ENCODE data around the gene HYAL2. TPM values are rescaled to one million over a fixed set of nuclear protein-coding genes. Genes with fewer than 3 reads are reported as not detected.

The HYAL2 gene
- total and polyA plus RNA-seq, 8 donors, result 67.2 to 171 (median 91.3) TPM

DNA sequence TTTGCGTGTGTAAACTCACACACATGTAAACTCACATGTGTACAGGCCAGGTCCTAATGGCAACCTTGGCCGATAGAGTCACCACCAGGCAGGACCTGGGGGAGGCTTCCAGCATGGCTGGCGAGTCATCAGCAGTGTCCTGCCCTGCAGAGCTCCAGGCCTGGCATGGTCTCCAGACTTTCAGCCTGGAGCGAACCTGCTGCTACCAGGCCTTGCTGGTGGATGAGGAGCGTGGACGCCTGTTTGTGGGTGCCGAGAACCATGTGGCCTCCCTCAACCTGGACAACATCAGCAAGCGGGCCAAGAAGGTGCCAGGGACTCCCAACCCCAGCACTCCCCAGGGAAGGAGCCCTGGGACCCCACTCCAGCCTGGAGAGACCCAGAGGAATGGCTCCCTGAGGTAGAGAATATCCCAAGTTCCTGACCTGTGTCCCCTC is 52.5 kb downstream of the HYAL2 start:
- Histone ChIP-seq H3K27me3 (peaks cover 0 to 42% of the 10 kb centered on the region in 2 donors), H3K4me3 (peak overlapping the region in 1 of 2 donors; percentile 35), H3K27ac (no peak overlapping the region), H3K4me1 (peaks cover 37 to 61% of the 10 kb centered on the region in 2 donors), H3K36me3 (no peaks in the 10 kb centered on the region), H3K9me3 (no peaks in the 10 kb centered on the region)
- ATAC-seq (no peak), DNase-seq (no peak)
- intact Hi-C loops (cut with DNase I), result loop anchor here in 1 of 2 donors (5.0 kb wide), 2 partner anchors 43 to 78 kb away; partner anchors contain the start of gene GNAT1
- TF ChIP-seq, protein P1, sequence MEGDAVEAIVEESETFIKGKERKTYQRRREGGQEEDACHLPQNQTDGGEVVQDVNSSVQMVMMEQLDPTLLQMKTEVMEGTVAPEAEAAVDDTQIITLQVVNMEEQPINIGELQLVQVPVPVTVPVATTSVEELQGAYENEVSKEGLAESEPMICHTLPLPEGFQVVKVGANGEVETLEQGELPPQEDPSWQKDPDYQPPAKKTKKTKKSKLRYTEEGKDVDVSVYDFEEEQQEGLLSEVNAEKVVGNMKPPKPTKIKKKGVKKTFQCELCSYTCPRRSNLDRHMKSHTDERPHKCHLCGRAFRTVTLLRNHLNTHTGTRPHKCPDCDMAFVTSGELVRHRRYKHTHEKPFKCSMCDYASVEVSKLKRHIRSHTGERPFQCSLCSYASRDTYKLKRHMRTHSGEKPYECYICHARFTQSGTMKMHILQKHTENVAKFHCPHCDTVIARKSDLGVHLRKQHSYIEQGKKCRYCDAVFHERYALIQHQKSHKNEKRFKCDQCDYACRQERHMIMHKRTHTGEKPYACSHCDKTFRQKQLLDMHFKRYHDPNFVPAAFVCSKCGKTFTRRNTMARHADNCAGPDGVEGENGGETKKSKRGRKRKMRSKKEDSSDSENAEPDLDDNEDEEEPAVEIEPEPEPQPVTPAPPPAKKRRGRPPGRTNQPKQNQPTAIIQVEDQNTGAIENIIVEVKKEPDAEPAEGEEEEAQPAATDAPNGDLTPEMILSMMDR (IDR thresholded peaks at IDR 0.05), result no peak

DNA sequence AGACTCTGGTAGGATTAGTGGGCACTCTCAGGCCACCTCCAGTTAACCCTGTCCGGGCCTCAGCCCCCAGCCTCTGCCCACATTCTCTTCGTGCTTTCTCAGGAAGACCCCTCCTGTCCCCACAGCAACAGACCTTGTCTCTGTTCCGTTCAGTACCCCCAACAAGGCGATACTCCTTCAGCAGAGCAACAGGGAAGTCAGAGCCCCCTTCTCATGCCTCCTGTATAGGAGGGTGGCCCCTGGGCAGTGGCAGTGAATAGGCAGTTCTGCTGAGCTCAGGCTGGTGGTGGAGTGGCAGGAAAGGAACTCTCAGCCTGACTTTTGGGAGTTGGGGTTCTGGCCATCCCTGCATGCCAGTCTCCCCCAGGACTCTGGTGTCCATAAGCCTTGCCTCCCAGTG is 53.1 kb downstream of the HYAL2 start:
- Histone ChIP-seq H3K27me3 (peaks cover 0 to 36% of the 10 kb centered on the region in 2 donors), H3K4me3 (peak overlapping the region; percentile 24 to 35), H3K9me3 (no peaks in the 10 kb centered on the region), H3K27ac (peak overlapping the region; percentile 37 to 92), H3K36me3 (no peaks in the 10 kb centered on the region), H3K4me1 (peaks cover 43 to 65% of the 10 kb centered on the region in 2 donors)
- no peak for ATAC-seq
- intact Hi-C loops (cut with DNase I), result no loop called here
- DNase-seq, result no peak
- TF ChIP-seq, protein P1 (IDR thresholded peaks at IDR 0.05), result no peak

DNA sequence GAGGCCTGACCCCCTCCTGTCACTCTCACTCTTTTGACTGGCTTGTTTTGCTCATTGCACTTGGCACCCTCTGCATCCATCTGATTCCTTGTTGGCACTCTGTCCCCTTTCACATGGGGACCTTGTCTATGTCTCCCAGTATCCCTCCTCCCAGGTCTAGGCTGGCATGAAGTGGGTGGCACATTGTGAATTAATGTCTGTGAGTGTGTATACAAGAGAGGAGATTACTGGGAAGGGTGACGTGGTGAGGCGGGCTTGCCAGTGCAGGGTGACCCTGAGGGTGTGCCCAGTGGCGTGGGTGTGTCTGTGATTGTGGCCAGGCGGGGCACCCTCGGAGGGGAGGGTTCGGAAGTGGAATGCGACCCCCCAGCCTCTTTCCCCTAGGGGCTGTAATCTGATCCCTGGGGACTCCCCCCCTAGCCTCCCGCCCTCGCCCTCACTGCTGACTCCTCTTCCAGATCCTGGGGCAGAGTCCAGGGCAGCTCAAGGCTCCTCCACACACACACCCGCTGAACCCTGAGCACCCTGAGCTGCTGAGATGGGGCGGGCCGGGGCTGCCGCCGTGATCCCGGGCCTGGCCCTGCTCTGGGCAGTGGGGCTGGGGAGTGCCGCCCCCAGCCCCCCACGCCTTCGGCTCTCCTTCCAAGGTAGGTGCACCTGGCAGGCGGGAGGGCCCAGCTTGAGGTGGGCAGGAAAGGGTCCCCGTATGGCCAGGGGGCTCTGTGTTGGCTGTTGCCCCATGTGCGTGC is 53.7 kb downstream of the HYAL2 start, which contains the start of gene SEMA3B:
TSS of gene SEMA3B (plus strand) at position 445 of the 749 bp plus-strand sequence. CDS start at position 539, 94 bp downstream.
- intact Hi-C loops (cut with DNase I), result no loop called here
- TF ChIP-seq, protein P1 (IDR thresholded peaks at IDR 0.05), result no peak
- DNase-seq (peak in 3 of 4 donors; percentile 80 to 87 (median 86)), ATAC-seq (peak; percentile 55)
- H3K4me3 ChIP-seq, result peak within 1 kb of the TSS; percentile 24 to 48
- H3K9me3 ChIP-seq, result no peaks in the 10 kb centered on the region
- no peaks in the 10 kb centered on the region for H3K36me3 ChIP-seq
- H3K27ac ChIP-seq, result peak within 1 kb of the TSS; percentile 80 to 92
- H3K27me3 ChIP-seq, result peaks cover 0 to 30% of the 10 kb centered on the region in 2 donors
- peaks cover 48 to 65% of the 10 kb centered on the region in 2 donors for H3K4me1 ChIP-seq

DNA sequence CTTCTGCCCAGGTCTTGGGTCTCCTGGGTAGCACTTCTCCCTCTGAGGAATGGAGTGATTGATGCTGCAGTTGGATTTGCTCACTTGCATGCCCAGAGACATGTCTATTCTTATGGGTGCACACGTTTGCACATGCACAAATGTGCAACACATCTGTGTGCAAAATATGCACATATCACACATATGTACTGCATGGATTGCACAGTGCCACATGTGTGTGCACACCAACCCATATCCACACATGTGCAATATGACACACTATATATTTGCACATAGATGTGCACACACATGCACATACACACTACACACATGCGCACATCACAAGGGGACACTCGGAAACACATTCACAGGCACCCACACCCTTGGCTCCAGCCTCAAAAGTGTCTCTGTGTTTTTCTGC is 54.3 kb downstream of the HYAL2 start:
- intact Hi-C loops (cut with DNase I), result no loop called here
- DNase-seq, result no peak
- H3K9me3 ChIP-seq, result no peaks in the 10 kb centered on the region
- H3K4me1 ChIP-seq, result peaks cover 48 to 64% of the 10 kb centered on the region in 2 donors
- TF ChIP-seq, protein P1 (IDR thresholded peaks at IDR 0.05), result no peak
- ATAC-seq, result no peak
- peaks cover 0 to 24% of the 10 kb centered on the region in 2 donors for H3K27me3 ChIP-seq
- no peaks in the 10 kb centered on the region for H3K36me3 ChIP-seq
- peak overlapping the region; percentile 80 to 92 for H3K27ac ChIP-seq
- H3K4me3 ChIP-seq, result peak overlapping the region in 1 of 2 donors; percentile 48

Other genes starting within 250 kb of the HYAL2 start
- gene RBM5, start 233.8 kb downstream of the HYAL2 start, total RNA-seq, result 100 to 1,000 TPM; 117 to 129 TPM
- gene RBM5, start 233.8 kb downstream of the HYAL2 start, polyA plus RNA-seq (ENCODE audit: insufficient read length in 6 of 6), result 100 to 1,000 TPM; 367 to 525 (median 425) TPM
- 10 to 100 TPM; 26.0 to 56.2 TPM for gene SEMA3F, start 167.4 kb downstream of the HYAL2 start, total RNA-seq
- 10 to 100 TPM; 43.4 to 52.0 (median 46.7) TPM for gene SEMA3F, start 167.4 kb downstream of the HYAL2 start, polyA plus RNA-seq (ENCODE audit: insufficient read length in 6 of 6)
- gene GNAT1, start 131.1 kb downstream of the HYAL2 start, total RNA-seq, result not detected
- not detected for gene GNAT1, start 131.1 kb downstream of the HYAL2 start, polyA plus RNA-seq (ENCODE audit: insufficient read length in 6 of 6)
- gene SLC38A3, start 117.5 kb downstream of the HYAL2 start, total RNA-seq, result under 1 TPM in 1 of 2 donors, not detected in 1; 0.23 TPM
- gene SLC38A3, start 117.5 kb downstream of the HYAL2 start, polyA plus RNA-seq (ENCODE audit: insufficient read length in 6 of 6), result 10 to 100 TPM in 1 of 6 donors, 1 to 10 TPM in 5; 5.6 to 10.9 (median 8.0) TPM
- 100 to 1,000 TPM; 266 to 381 TPM for gene GNAI2, start 86.5 kb downstream of the HYAL2 start, total RNA-seq
- 100 to 1,000 TPM; 259 to 306 (median 269) TPM for gene GNAI2, start 86.5 kb downstream of the HYAL2 start, polyA plus RNA-seq (ENCODE audit: insufficient read length in 6 of 6)
- 10 to 100 TPM; 56.8 to 92.7 TPM for gene SEMA3B, start 53.6 kb downstream of the HYAL2 start, total RNA-seq
- 10 to 100 TPM; 20.6 to 30.2 (median 25.6) TPM for gene SEMA3B, start 53.6 kb downstream of the HYAL2 start, polyA plus RNA-seq (ENCODE audit: insufficient read length in 6 of 6)
- gene LSMEM2, start 43.7 kb downstream of the HYAL2 start, total RNA-seq, result under 1 TPM in 1 of 2 donors, not detected in 1; 0.24 TPM
- gene LSMEM2, start 43.7 kb downstream of the HYAL2 start, polyA plus RNA-seq (ENCODE audit: insufficient read length in 6 of 6), result under 1 TPM; 0.15 to 0.61 (median 0.42) TPM
- gene IFRD2, start 30.3 kb downstream of the HYAL2 start, total RNA-seq, result 100 to 1,000 TPM in 1 of 2 donors, 10 to 100 TPM in 1; 55.0 to 104 TPM
- gene IFRD2, start 30.3 kb downstream of the HYAL2 start, polyA plus RNA-seq (ENCODE audit: insufficient read length in 6 of 6), result 10 to 100 TPM; 29.6 to 48.5 (median 37.5) TPM
- 1 to 10 TPM; 4.5 to 4.6 TPM for gene HYAL3, start 23.3 kb downstream of the HYAL2 start, total RNA-seq
- gene HYAL3, start 23.3 kb downstream of the HYAL2 start, polyA plus RNA-seq (ENCODE audit: insufficient read length in 6 of 6), result 1 to 10 TPM; 2.3 to 5.2 (median 3.8) TPM
- gene NAA80, start 23.3 kb downstream of the HYAL2 start, total RNA-seq, result 10 to 100 TPM in 1 of 2 donors, 1 to 10 TPM in 1; 9.5 to 10.9 TPM
- gene NAA80, start 23.3 kb downstream of the HYAL2 start, polyA plus RNA-seq (ENCODE audit: insufficient read length in 6 of 6), result 10 to 100 TPM in 1 of 6 donors, 1 to 10 TPM in 5; 5.6 to 12.7 (median 8.4) TPM
- 10 to 100 TPM; 37.5 to 41.3 TPM for gene HYAL1, start 19.2 kb downstream of the HYAL2 start, total RNA-seq
- gene HYAL1, start 19.2 kb downstream of the HYAL2 start, polyA plus RNA-seq (ENCODE audit: insufficient read length in 6 of 6), result 1 to 10 TPM; 2.1 to 3.4 (median 2.6) TPM
- gene TUSC2, start 5.5 kb upstream of the HYAL2 start, total RNA-seq, result 10 to 100 TPM; 27.8 to 29.6 TPM
- 10 to 100 TPM; 15.2 to 21.1 (median 18.1) TPM for gene TUSC2, start 5.5 kb upstream of the HYAL2 start, polyA plus RNA-seq (ENCODE audit: insufficient read length in 6 of 6)
- 10 to 100 TPM; 29.8 to 40.7 TPM for gene RASSF1, start 18.1 kb upstream of the HYAL2 start, total RNA-seq
- 10 to 100 TPM; 24.9 to 33.7 (median 27.6) TPM for gene RASSF1, start 18.1 kb upstream of the HYAL2 start, polyA plus RNA-seq (ENCODE audit: insufficient read length in 6 of 6)
- gene ZMYND10, start 23.0 kb upstream of the HYAL2 start, total RNA-seq, result 10 to 100 TPM in 1 of 2 donors, 1 to 10 TPM in 1; 1.6 to 16.3 TPM
- 10 to 100 TPM in 4 of 6 donors, 1 to 10 TPM in 2; 6.2 to 25.5 (median 18.8) TPM for gene ZMYND10, start 23.0 kb upstream of the HYAL2 start, polyA plus RNA-seq (ENCODE audit: insufficient read length in 6 of 6)
- 10 to 100 TPM; 16.1 to 18.7 TPM for gene NPRL2, start 28.0 kb upstream of the HYAL2 start, total RNA-seq
- gene NPRL2, start 28.0 kb upstream of the HYAL2 start, polyA plus RNA-seq (ENCODE audit: insufficient read length in 6 of 6), result 10 to 100 TPM; 25.2 to 33.3 (median 28.4) TPM
- gene CYB561D2, start 28.1 kb upstream of the HYAL2 start, total RNA-seq, result 10 to 100 TPM; 21.3 to 28.3 TPM
- 10 to 100 TPM in 3 of 6 donors, 1 to 10 TPM in 3; 8.5 to 12.1 (median 10.1) TPM for gene CYB561D2, start 28.1 kb upstream of the HYAL2 start, polyA plus RNA-seq (ENCODE audit: insufficient read length in 6 of 6)
- gene TMEM115, start 36.8 kb upstream of the HYAL2 start, total RNA-seq, result 10 to 100 TPM; 37.0 to 39.1 TPM
- gene TMEM115, start 36.8 kb upstream of the HYAL2 start, polyA plus RNA-seq (ENCODE audit: insufficient read length in 6 of 6), result 10 to 100 TPM; 23.3 to 31.4 (median 26.9) TPM
- 10 to 100 TPM; 51.4 to 86.6 TPM for gene CACNA2D2, start 180.9 kb upstream of the HYAL2 start, total RNA-seq
- 10 to 100 TPM; 15.4 to 37.5 (median 27.2) TPM for gene CACNA2D2, start 180.9 kb upstream of the HYAL2 start, polyA plus RNA-seq (ENCODE audit: insufficient read length in 6 of 6)
- 1 to 10 TPM; 6.2 to 6.6 TPM for gene C3orf18, start 245.0 kb upstream of the HYAL2 start, total RNA-seq
- 10 to 100 TPM; 19.1 to 24.5 (median 21.8) TPM for gene C3orf18, start 245.0 kb upstream of the HYAL2 start, polyA plus RNA-seq (ENCODE audit: insufficient read length in 6 of 6)
- gene HEMK1, start 246.8 kb upstream of the HYAL2 start, total RNA-seq, result 10 to 100 TPM; 24.0 to 27.6 TPM
- gene HEMK1, start 246.8 kb upstream of the HYAL2 start, polyA plus RNA-seq (ENCODE audit: insufficient read length in 6 of 6), result 10 to 100 TPM; 23.5 to 26.3 (median 25.0) TPM

All from left lung (tissue), 10 donors.